Activated T-helper 1 cell treated with anti-CD3 and anti-CD28 coated beads, Interleukin-2, amount 50 U/mL, for 16 hours (primary cell): ENCODE results near the gene JAG1.

ENCODE experiments used
- DNase-seq, 2 donors: peaks; one replicate each; pipeline ENCODE4 v3.0.0-alpha.2; 2020; ENCODE audit warnings: low read depth in 1 of 2, low spot score in 1 of 2

JAG1 gene

GRCh38 chr20:10673842-10674683, at the start of gene JAG1:
Gene JAG1 (minus strand): TSS chr20:10673999. CDS start chr20:10673530, 469 bp downstream.
- DNase-seq, result no peak

DNA sequence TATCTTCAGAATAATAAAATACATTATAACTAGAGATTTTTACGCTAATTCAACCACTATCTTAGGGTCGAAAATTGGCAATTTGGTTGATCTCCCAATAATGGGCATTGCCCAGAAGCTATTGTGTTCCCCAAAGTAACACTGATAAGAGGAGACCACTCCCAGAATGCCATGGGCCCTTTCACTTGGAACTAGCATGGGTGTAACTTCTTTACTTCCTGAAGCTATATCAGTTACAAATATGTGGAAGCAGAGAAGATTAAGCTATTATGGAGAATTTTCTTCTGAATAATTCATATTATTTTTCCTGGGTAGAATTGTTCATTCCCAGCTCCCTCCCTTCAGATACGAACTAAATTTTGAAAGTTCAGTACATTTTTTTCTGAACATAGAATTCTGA, 48.2 kb upstream of the JAG1 start:
- DNase-seq, result no peak

GRCh38 chr20:10721137-10721896, 47.5 kb upstream of the JAG1 start:
- no peak for DNase-seq

DNA sequence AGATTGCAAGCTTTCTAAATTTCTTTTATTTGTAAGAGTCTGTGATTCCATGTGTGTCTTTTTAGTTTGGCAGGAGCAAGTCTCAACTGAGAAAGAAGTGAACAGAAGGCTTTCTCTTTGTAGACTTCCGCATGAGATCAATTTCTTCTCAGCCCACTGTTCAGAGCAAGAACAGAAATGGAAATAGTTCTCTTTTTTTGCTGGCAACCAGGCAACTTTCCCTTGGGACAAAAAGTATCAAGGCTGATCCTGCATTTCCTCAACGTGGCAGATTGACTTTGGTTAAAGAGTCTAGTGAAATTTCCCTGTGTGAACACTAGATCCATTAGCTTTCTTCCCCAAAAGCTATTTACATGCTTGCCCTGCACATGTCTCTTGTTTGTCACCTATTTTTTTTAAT, 46.8 kb upstream of the JAG1 start:
- DNase-seq, result no peak

GRCh38 chr20:10719740-10720385, 46.1 kb upstream of the JAG1 start:
- no peak for DNase-seq

DNA sequence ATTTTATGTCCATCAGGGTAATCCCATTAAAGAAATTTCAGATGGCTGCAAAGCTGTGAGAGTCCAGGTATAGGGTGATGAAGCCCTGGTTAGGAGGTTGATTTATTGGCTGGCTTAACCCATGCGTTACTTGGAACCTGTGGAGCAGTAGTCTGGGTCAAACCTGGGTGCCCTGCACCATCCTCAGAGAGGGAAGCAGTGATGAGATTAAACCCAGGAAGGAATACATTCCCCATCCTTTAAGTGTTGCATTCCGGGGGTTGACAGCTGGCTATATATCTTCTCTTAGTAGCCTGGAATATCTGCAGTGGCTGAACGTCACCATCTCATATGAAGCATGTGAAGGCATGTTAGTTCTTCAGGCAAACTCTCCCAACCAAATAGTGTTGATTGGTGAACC, 44.9 kb upstream of the JAG1 start:
- no peak for DNase-seq

GRCh38 chr20:10716855-10717254, 43.1 kb upstream of the JAG1 start:
- no peak for DNase-seq

GRCh38 chr20:10715035-10715434, 41.2 kb upstream of the JAG1 start:
- DNase-seq, result no peak

- no peak for DNase-seq
Measured at GRCh38 chr20:10714236-10714975, 40.6 kb upstream of the JAG1 start.

- no peak for DNase-seq
Measured at GRCh38 chr20:10713161-10713560, 39.4 kb upstream of the JAG1 start.

DNA sequence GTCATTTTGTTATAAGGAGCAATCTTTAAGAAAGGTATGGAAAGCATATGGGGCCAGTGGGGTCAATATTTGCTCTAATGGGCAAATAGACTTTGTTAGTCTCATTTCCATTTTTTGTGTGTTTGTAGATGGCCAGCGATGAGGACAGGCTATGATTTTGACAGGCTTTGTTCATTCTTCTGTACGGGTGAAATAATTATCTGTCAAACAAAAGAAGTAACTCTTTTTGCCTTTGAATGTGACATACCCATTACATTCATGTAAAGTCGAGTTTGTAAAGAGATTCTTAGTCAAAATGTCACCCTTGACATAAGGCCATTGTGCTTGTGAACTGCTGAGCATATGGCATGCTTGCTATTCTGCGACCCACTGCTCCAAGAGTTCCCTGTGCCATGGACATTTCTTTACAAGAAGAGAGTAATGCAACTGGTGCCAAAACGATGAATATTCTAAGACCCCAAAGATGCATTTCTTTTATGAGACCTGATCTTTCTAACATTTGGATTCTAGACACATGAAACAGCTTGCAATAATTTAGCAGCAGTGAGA, 38.2 kb upstream of the JAG1 start:
- no peak for DNase-seq

- DNase-seq, result no peak
Measured at GRCh38 chr20:10710991-10711775, 37.4 kb upstream of the JAG1 start.

- DNase-seq, result no peak
Measured at GRCh38 chr20:10709916-10710315, 36.1 kb upstream of the JAG1 start.

DNA sequence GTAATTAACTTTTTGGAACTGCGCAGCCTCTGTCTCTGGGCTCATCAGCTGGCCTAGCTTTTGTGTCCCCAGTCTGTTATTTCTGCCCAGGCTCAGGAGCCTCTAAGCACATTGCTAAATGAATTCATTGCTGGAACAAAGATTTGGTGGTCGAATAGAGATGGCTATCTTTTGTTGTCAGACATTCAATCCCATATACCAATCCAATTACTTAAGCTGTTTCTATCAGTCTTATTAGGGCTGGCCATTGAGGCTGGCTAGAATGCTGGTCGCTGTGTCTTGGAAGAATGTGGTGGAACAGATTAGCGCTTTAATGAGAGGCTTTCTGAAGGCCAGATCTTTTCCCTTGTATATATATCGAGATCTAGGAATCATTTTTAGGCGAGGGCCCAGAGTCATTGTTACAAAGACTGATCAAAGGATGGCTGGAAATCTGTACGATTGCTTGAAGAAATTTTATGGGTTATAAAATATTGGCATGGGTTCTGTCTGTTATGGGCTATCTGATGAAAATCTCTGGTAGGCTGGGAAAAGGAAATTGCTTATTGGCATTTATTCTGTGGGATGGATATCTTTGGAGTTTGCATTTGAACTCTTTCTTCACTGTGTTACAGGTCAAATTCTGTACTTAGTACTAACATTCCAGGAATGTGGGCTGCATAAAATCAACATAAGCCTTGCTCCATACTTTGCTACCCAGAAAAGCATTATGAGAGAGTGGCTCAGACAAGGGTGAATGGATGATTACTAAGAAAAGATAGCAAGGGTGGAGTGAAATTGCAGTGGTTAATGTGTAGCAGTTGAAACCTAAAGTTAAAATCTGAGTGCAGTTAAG, 34.8 kb upstream of the JAG1 start:
- no peak for DNase-seq

DNA sequence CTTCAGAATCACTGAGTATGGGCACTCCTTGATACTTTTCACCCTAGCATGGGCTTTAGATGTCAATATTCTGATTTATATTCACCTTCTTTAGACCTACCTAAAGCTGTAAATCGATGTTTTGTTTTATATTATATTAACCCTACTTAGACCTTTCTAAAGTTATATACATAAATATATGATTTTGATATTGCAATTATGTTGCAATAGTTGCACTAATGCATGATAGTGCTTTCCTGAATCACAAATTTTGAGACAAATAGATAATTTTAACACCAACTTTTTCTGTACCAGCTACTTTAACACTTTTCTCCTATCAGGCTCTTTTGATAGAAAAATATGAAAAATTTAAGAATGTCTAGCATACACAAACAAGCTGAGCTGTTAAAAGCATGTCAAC, 34.0 kb upstream of the JAG1 start:
- no peak for DNase-seq

DNA sequence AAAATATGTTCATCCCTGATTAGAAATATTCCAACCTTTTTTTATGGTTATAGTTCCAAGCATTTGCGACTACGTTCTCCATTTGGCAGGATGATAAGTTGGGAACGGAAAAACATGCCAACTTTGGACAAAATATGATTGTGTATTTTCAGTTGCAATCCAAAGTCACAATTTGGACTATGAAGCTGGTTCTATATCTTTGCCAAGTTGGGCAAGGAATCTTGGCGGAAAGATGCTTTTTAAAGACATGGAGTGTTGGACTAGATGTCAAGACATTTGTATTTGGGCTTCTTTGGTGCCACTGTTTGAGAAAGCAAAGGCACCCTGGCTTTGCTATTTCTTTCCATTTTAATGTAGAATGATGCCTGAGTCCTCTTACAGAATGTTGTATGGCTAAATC, 33.3 kb upstream of the JAG1 start:
- DNase-seq, result no peak

DNA sequence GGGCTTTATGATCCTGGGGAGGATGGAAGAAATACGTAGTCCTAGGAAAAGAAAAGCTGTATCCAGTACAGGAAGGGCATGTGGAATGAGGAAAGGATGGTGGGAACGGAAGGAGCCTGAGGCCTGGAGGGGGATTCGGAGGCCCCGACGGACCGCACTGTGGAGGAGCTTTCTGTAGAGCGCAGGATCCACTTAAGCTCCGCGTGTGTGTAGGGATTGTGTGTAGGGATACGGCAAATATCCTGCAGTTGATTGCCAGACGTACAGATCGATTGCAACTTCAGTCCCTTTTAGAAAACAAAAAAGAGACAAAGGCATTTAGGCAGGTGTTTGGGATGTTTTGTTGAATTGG, 32.6 kb upstream of the JAG1 start:
- no peak for DNase-seq

DNA sequence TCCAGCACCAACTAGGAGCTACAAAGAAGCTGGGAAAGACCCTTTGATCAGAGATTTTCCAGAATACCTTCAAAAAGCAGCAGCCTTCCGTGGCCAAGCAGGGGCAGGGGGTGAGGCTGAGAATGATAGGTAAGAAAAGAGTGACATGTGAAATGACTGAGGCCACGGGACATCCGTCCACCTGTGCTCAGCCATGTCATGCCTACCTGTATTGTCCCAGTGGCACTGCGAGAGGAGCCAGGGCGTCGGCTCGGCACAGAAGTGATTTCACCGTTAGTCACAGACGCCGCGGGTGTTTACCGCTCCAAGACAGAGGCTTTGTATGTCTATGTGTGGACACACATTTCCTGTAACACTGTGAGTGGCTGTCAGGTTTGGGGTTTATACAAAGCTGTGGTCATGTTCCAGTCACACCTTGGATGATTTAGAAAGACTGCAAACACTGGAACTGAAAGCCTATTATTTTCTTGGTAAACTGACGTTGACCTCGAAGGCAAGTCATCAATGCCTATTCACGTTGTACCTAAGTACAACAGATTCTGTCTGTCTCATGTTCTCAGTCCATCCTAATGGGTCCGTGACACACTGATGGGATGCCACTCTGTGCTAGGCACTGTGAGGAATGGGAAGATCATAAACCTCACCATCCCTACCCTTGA, 32.1 kb upstream of the JAG1 start:
- DNase-seq, result no peak

- no peak for DNase-seq
Measured at GRCh38 chr20:10701607-10702006, 27.8 kb upstream of the JAG1 start.
